Measurements from ENCODE around the gene ARHGAP12.

ARHGAP12 gene

DNA sequence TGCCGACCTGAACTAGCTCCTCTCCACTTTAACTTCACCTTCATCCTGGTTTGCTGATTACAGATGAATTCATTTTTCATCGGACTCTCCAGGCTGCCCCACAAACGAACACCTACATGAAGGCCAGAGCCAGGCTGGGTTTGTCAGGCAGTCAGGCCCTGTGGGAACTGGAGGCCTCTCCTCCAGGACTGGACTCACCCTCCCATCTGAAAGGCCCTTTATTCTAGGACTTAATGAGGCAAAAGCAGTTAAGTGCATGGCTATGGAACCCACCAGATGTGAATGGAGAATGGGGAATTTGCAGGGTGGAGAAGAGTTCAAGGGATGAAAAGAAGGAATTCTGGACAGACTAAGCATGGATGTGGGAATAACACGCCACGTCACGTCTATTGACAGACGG is 170.8 kb downstream of the ARHGAP12 start:
- Histone ChIP-seq H3K4me2 (ENCODE audit: low read depth, low read length, poor library complexity, severe bottlenecking) (no peak overlapping the region), H3K27me3 (ENCODE audit: insufficient read depth, low read length, poor library complexity, severe bottlenecking) (no peaks in the 10 kb centered on the region), H3K4me3 (ENCODE audit: low read length, poor library complexity, severe bottlenecking) (no peak overlapping the region), H3K36me3 (ENCODE audit: insufficient read depth, low read length) (no peaks in the 10 kb centered on the region), H3F3A (ENCODE audit: low read depth) (no peaks in the 10 kb centered on the region), H4K20me1 (ENCODE audit: insufficient read depth, low read length, poor library complexity, severe bottlenecking) (no peaks in the 10 kb centered on the region), H2AFZ (ENCODE audit: low read length) (no peak overlapping the region), H3K9me2 (replicated peaks; ENCODE audit: low read depth, low read length) (no peaks in the 10 kb centered on the region), H3K4me1 (ENCODE audit: insufficient read depth, low read length, poor library complexity, severe bottlenecking) (peaks cover 8% of the 10 kb centered on the region), H3K79me2 (ENCODE audit: insufficient read depth, low read length) (no peaks in the 10 kb centered on the region), H3K9ac (ENCODE audit: low read depth, low read length, poor library complexity, severe bottlenecking) (no peak overlapping the region), H3K9me3 (ENCODE audit: insufficient read depth, low read depth, low read length) (no peaks in the 10 kb centered on the region)
- TF ChIP-seq EZH2phosphoT487 (IDR thresholded peaks at IDR 0.05; ENCODE audit: borderline replicate concordance) = no peak
- TF ChIP-seq, protein P1, sequence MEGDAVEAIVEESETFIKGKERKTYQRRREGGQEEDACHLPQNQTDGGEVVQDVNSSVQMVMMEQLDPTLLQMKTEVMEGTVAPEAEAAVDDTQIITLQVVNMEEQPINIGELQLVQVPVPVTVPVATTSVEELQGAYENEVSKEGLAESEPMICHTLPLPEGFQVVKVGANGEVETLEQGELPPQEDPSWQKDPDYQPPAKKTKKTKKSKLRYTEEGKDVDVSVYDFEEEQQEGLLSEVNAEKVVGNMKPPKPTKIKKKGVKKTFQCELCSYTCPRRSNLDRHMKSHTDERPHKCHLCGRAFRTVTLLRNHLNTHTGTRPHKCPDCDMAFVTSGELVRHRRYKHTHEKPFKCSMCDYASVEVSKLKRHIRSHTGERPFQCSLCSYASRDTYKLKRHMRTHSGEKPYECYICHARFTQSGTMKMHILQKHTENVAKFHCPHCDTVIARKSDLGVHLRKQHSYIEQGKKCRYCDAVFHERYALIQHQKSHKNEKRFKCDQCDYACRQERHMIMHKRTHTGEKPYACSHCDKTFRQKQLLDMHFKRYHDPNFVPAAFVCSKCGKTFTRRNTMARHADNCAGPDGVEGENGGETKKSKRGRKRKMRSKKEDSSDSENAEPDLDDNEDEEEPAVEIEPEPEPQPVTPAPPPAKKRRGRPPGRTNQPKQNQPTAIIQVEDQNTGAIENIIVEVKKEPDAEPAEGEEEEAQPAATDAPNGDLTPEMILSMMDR (conservative IDR thresholded peaks at IDR 0.05; ENCODE audit: low read length) = no peak

DNA sequence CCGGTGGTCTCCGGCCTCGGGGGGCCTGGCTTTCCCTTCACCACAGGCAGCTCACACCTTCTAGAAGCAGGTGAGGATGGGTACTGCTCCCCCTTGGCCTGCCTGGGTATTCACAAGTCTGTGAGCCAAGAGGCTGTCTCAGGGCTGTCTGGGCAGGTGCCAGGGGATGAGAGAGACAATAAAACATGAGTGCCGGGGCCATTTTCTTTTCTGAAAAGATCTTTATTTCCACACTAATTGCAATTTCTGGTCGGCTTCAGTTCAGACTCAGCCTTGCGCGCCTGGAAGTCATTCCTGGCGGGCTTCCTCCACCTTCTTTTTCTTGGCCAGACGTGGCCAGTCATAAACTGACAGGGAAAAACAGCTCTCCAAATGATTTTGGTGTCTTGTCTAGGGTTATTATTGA is 171.2 kb downstream of the ARHGAP12 start:
- Histone ChIP-seq H3K9me2 (replicated peaks; ENCODE audit: low read depth, low read length) (no peaks in the 10 kb centered on the region), H3K4me3 (ENCODE audit: low read length, poor library complexity, severe bottlenecking) (no peak overlapping the region), H2AFZ (ENCODE audit: low read length) (no peak overlapping the region), H3K36me3 (ENCODE audit: insufficient read depth, low read length) (no peaks in the 10 kb centered on the region), H3K9ac (ENCODE audit: low read depth, low read length, poor library complexity, severe bottlenecking) (no peak overlapping the region), H3K9me3 (ENCODE audit: insufficient read depth, low read depth, low read length) (no peaks in the 10 kb centered on the region), H3K4me1 (ENCODE audit: insufficient read depth, low read length, poor library complexity, severe bottlenecking) (peaks cover 8% of the 10 kb centered on the region), H3F3A (ENCODE audit: low read depth) (no peaks in the 10 kb centered on the region), H3K27me3 (ENCODE audit: insufficient read depth, low read length, poor library complexity, severe bottlenecking) (no peaks in the 10 kb centered on the region), H4K20me1 (ENCODE audit: insufficient read depth, low read length, poor library complexity, severe bottlenecking) (no peaks in the 10 kb centered on the region), H3K4me2 (ENCODE audit: low read depth, low read length, poor library complexity, severe bottlenecking) (no peak overlapping the region), H3K79me2 (ENCODE audit: insufficient read depth, low read length) (no peaks in the 10 kb centered on the region)
- no peak for TF ChIP-seq EZH2phosphoT487 (IDR thresholded peaks at IDR 0.05; ENCODE audit: borderline replicate concordance)
- TF ChIP-seq, protein P1 (conservative IDR thresholded peaks at IDR 0.05; ENCODE audit: low read length) = no peak

- Histone ChIP-seq H3K9ac (ENCODE audit: low read depth, low read length, poor library complexity, severe bottlenecking) (no peak overlapping the region), H3F3A (ENCODE audit: low read depth) (no peaks in the 10 kb centered on the region), H3K9me3 (ENCODE audit: insufficient read depth, low read depth, low read length) (no peaks in the 10 kb centered on the region), H3K9me2 (replicated peaks; ENCODE audit: low read depth, low read length) (no peaks in the 10 kb centered on the region), H3K4me2 (ENCODE audit: low read depth, low read length, poor library complexity, severe bottlenecking) (no peak overlapping the region), H3K4me1 (ENCODE audit: insufficient read depth, low read length, poor library complexity, severe bottlenecking) (peaks cover 8% of the 10 kb centered on the region), H4K20me1 (ENCODE audit: insufficient read depth, low read length, poor library complexity, severe bottlenecking) (no peaks in the 10 kb centered on the region), H3K27me3 (ENCODE audit: insufficient read depth, low read length, poor library complexity, severe bottlenecking) (no peaks in the 10 kb centered on the region), H3K4me3 (ENCODE audit: low read length, poor library complexity, severe bottlenecking) (no peak overlapping the region), H2AFZ (ENCODE audit: low read length) (no peak overlapping the region), H3K79me2 (ENCODE audit: insufficient read depth, low read length) (no peaks in the 10 kb centered on the region), H3K36me3 (ENCODE audit: insufficient read depth, low read length) (no peaks in the 10 kb centered on the region)
- TF ChIP-seq, protein P1 (conservative IDR thresholded peaks at IDR 0.05; ENCODE audit: low read length) = no peak
- no peak for TF ChIP-seq EZH2phosphoT487 (IDR thresholded peaks at IDR 0.05; ENCODE audit: borderline replicate concordance)
Observed at GRCh38 chr10:31756729-31757110, 171.9 kb downstream of the ARHGAP12 start.

Measured in Loucy (cell line).